ENCODE measurements around the gene GLIS1. TPM values are rescaled to one million over a fixed set of nuclear protein-coding genes. Genes with fewer than 3 reads are reported as not detected.
A peak's percentile ranks its signal among the peaks of the same experiment; 100 is the strongest.

GLIS1 gene
- total and polyA plus RNA-seq, 2 of the 8 experiments (the other 6 are each of a cell fraction or from before 2014, with no cell fraction given): 0.15 to 0.22 TPM

GRCh38 chr1:53504901-53505300, 234.1 kb downstream of the GLIS1 start:
- H4K91ac ChIP-seq (replicated peaks; ENCODE audit: insufficient read length, low read length): peak overlapping the region; percentile 36
- ChIA-PET POLR2A (ENCODE audit: partially characterized antibody) (no interaction called here), CTCF (ENCODE audit: partially characterized antibody) (interaction anchor here (1.1 to 2.2 kb wide), 3 partner anchors 15 to 41 kb away, joined by 4 to 9 read pairs (median 4); no protein-coding TSS in a partner anchor)
- H3K4me2 ChIP-seq (ENCODE audit: insufficient read depth in 1 of 2, low read depth in 2 of 2, low read length in 2 of 2): no peak overlapping the region
- H2AK5ac ChIP-seq (ENCODE audit: low read depth, low read length): no peak overlapping the region
- H3K56ac ChIP-seq (replicated peaks; ENCODE audit: insufficient read length, low read depth, low read length): no peak overlapping the region
- no peak overlapping the region for H2BK20ac ChIP-seq (ENCODE audit: low read length)
- H3K9me3 ChIP-seq (ENCODE audit: insufficient read depth in 2 of 2, low read depth in 1 of 2, low read length in 1 of 2): no peaks in the 10 kb centered on the region
- no peaks in the 10 kb centered on the region for H4K20me1 ChIP-seq (replicated peaks in 1 of 2; ENCODE audit: control insufficient read depth in 1 of 2, insufficient read depth in 2 of 2, low read length in 2 of 2)
- no peaks in the 10 kb centered on the region for H3K79me1 ChIP-seq (ENCODE audit: low read depth, low read length)
- no peak overlapping the region for H3K23ac ChIP-seq (ENCODE audit: insufficient read length)
- no peak for FAIRE-seq
- H3K36me3 ChIP-seq (ENCODE audit: control insufficient read depth in 2 of 4, insufficient read depth in 4 of 4, low read length in 3 of 4): no peaks in the 10 kb centered on the region
- H3K9ac ChIP-seq (replicated peaks in 1 of 4; ENCODE audit: extremely low read depth in 1 of 4, low read depth in 3 of 4, low read length in 3 of 4): no peak overlapping the region
- WGBS, 2 experiments (ENCODE audit: extremely low coverage in 1 of 2, insufficient coverage in 1 of 2, insufficient read length in 1 of 2, insufficient replicate concordance in 2 of 2, low coverage in 1 of 2, low lambda C conversion rate in 2 of 2, missing lambda C conversion rate in 1 of 2): 90% methylated on average over 9 of the region's 9 CpGs; no CpG with 5 or more reads in 1 of the 2 experiments
- H2BK5ac ChIP-seq (ENCODE audit: low read depth, low read length): no peak overlapping the region
- no peak overlapping the region for H2AFZ ChIP-seq (ENCODE audit: low read length)
- H3K14ac ChIP-seq (ENCODE audit: insufficient read length): no peak overlapping the region
- H3K4me3 ChIP-seq (ENCODE audit: extremely low read depth in 1 of 4, insufficient read depth in 2 of 4, low read depth in 3 of 4, low read length in 4 of 4): no peak overlapping the region
- peaks cover 0 to 37% (median 14%) of the 10 kb centered on the region in 4 experiments; a peak in 6 of 7 replicates for H3K4me1 ChIP-seq (replicated peaks in 1 of 4; ENCODE audit: control insufficient read depth in 3 of 4, insufficient read depth in 4 of 4, low read length in 3 of 4)
- H4K8ac ChIP-seq (ENCODE audit: extremely low read depth, insufficient read depth, low read length): no peak overlapping the region
- H3K23me2 ChIP-seq (ENCODE audit: low read depth, low read length): no peaks in the 10 kb centered on the region
- no peak overlapping the region; the same call in 1 of the 2 replicates for H3K18ac ChIP-seq (ENCODE audit: extremely low read depth, low read length)
- H2BK15ac ChIP-seq (ENCODE audit: low read length): 0 out of 2 replicates have a peak overlapping the region, but pooled peaks have one; percentile 16
- H3K4ac ChIP-seq (replicated peaks; ENCODE audit: insufficient read length, low read depth, low read length): no peak overlapping the region
- H2BK12ac ChIP-seq (ENCODE audit: low read depth, low read length): peak overlapping the region; percentile 84; the same call in 1 of the 2 replicates
- H3K27ac ChIP-seq (ENCODE audit: low read depth, low read length): no peak overlapping the region
- no peak overlapping the region for H2BK120ac ChIP-seq (replicated peaks; ENCODE audit: low read depth, low read length)
- H3K27me3 ChIP-seq (replicated peaks in 1 of 4; ENCODE audit: control insufficient read depth in 3 of 4, extremely low read depth in 1 of 4, insufficient read depth in 3 of 4, low read length in 3 of 4): no peaks in the 10 kb centered on the region; a peak in 2 of 7 replicates
- H3K79me2 ChIP-seq (ENCODE audit: control insufficient read depth in 1 of 2, insufficient read depth in 2 of 2, low read length in 2 of 2): no peaks in the 10 kb centered on the region
- no peak overlapping the region for H4K5ac ChIP-seq (ENCODE audit: insufficient read length, low read depth, low read length)
- DNase-seq (ENCODE audit: low read depth in 1 of 2, low spot score in 2 of 2): no peak
- no peak for TF ChIP-seq BRCA1 (IDR thresholded peaks at IDR 0.05; ENCODE audit: low read depth, low read length)
- no peak for TF ChIP-seq TEAD4 (IDR thresholded peaks at IDR 0.05; ENCODE audit: low read depth, low read length)
- TF ChIP-seq SIRT6 (IDR thresholded peaks at IDR 0.05; ENCODE audit: low read length): no peak
- TF ChIP-seq TBP (IDR thresholded peaks at IDR 0.05; ENCODE audit: low read depth, low read length): no peak

Measured in H1 (cell line).